GM21381 (cell line): ENCODE data around the gene FNIP2.
"Not testable (repeated sequence)": the region's sequence is repeated elsewhere in the genome, so short reads cannot be mapped to it uniquely, and the experiment has no call there.

Source experiments
- ATAC-seq: cut with Tn5 transposase; IDR thresholded peaks from one replicate; pipeline ENCODE4 v1.9.1; 2021; ENCODE audit warnings: mild to moderate bottlenecking, moderate library complexity; ENCODE audit not compliant: unreplicated experiment

FNIP2 gene

GRCh38 chr4:158865520-158866177 is 96.8 kb downstream of the FNIP2 start:
- no peak for ATAC-seq

- ATAC-seq, result no peak
These were observed 100.2 kb downstream of the FNIP2 start for GRCh38 chr4:158869001-158869400.

GRCh38 chr4:158869761-158870160 is 100.9 kb downstream of the FNIP2 start:
- ATAC-seq, result no peak

- no peak for ATAC-seq
These were observed 101.4 kb downstream of the FNIP2 start for GRCh38 chr4:158870282-158870625.

GRCh38 chr4:158870626-158871334 is 102.0 kb downstream of the FNIP2 start:
- ATAC-seq, result no peak

- no peak for ATAC-seq
These were observed 102.5 kb downstream of the FNIP2 start for GRCh38 chr4:158871335-158871724.

GRCh38 chr4:158873795-158874401 is 105.1 kb downstream of the FNIP2 start:
- no peak for ATAC-seq

GRCh38 chr4:158875026-158875425 is 106.2 kb downstream of the FNIP2 start:
- ATAC-seq, result no peak

GRCh38 chr4:158875455-158875854 is 106.6 kb downstream of the FNIP2 start:
- ATAC-seq, result no peak

- no peak for ATAC-seq
These were observed 108.2 kb downstream of the FNIP2 start for GRCh38 chr4:158877069-158877468.

- ATAC-seq, result not testable (repeated sequence)
These were observed 113.3 kb downstream of the FNIP2 start for GRCh38 chr4:158882142-158882541.

GRCh38 chr4:158884280-158884679 is 115.5 kb downstream of the FNIP2 start:
- no peak for ATAC-seq

- no peak for ATAC-seq
These were observed 116.7 kb downstream of the FNIP2 start for GRCh38 chr4:158885564-158885963.

- ATAC-seq, result no peak
These were observed 121.5 kb downstream of the FNIP2 start for GRCh38 chr4:158890294-158890693.

GRCh38 chr4:158891256-158891655 is 122.4 kb downstream of the FNIP2 start:
- ATAC-seq, result no peak

- ATAC-seq, result no peak
These were observed 126.0 kb downstream of the FNIP2 start for GRCh38 chr4:158894826-158895225.

- ATAC-seq, result no peak
These were observed 127.2 kb downstream of the FNIP2 start for GRCh38 chr4:158895797-158896576.

- ATAC-seq, result not testable (repeated sequence)
These were observed 127.9 kb downstream of the FNIP2 start for GRCh38 chr4:158896577-158897238.

- ATAC-seq, result not testable (repeated sequence)
These were observed 131.6 kb downstream of the FNIP2 start for GRCh38 chr4:158900408-158900807.

GRCh38 chr4:158902280-158903078 is 133.7 kb downstream of the FNIP2 start:
- not testable (repeated sequence) for ATAC-seq
